Adipocyte (in vitro differentiated cells): ENCODE data around the gene TSPOAP1.

Source experiments
- DNase-seq: peaks from one replicate; pipeline ENCODE4 v3.0.0-alpha.2; 2015; ENCODE audit warnings: low read depth
- H3K27me3 ChIP-seq: replicated peaks from 2 replicates; pipeline ENCODE4 v1.7.0; 2013; ENCODE audit warnings: mild to moderate bottlenecking, low read length, moderate library complexity; ENCODE audit not compliant: control insufficient read depth, insufficient read depth
- H3K36me3 ChIP-seq: 2 replicates; pipeline ENCODE4 v1.7.0; 2013; ENCODE audit warnings: low read length, mild to moderate bottlenecking, moderate library complexity; ENCODE audit not compliant: control insufficient read depth, insufficient read depth, severe bottlenecking
- H3K4me1 ChIP-seq: 2 replicates; pipeline ENCODE4 v1.7.0; 2013; ENCODE audit warnings: mild to moderate bottlenecking, low read length, moderate library complexity; ENCODE audit not compliant: control insufficient read depth, insufficient read depth
- H3K4me3 ChIP-seq: 2 replicates; pipeline ENCODE4 v1.7.0; 2013; ENCODE audit warnings: mild to moderate bottlenecking, low read length, moderate library complexity
- H3K9ac ChIP-seq: 2 replicates; pipeline ENCODE4 v1.7.0; 2013; ENCODE audit warnings: mild to moderate bottlenecking, low read length, moderate library complexity
- H3K9me3 ChIP-seq: 2 replicates; pipeline ENCODE4 v1.7.0; 2013; ENCODE audit warnings: mild to moderate bottlenecking, low read length, moderate library complexity; ENCODE audit not compliant: control insufficient read depth

Gene TSPOAP1

GRCh38 chr17:58264407-58265103 lies 64.0 kb downstream of the TSPOAP1 start:
- H3K9me3 ChIP-seq = peaks cover 18% of the 10 kb centered on the region
- DNase-seq = no peak
- no peaks in the 10 kb centered on the region for H3K4me1 ChIP-seq
- H3K4me3 ChIP-seq = no peak overlapping the region
- H3K9ac ChIP-seq = no peak overlapping the region
- peaks cover 46% of the 10 kb centered on the region for H3K27me3 ChIP-seq
- H3K36me3 ChIP-seq = no peaks in the 10 kb centered on the region

- no peak overlapping the region for H3K9ac ChIP-seq
- H3K4me3 ChIP-seq = no peak overlapping the region
- DNase-seq = no peak
- no peaks in the 10 kb centered on the region for H3K4me1 ChIP-seq
- H3K27me3 ChIP-seq = peaks cover 39% of the 10 kb centered on the region
- H3K36me3 ChIP-seq = no peaks in the 10 kb centered on the region
- peaks cover 18% of the 10 kb centered on the region for H3K9me3 ChIP-seq
Measured at GRCh38 chr17:58263773-58264172, 64.8 kb downstream of the TSPOAP1 start.

GRCh38 chr17:58262149-58262548 lies 66.4 kb downstream of the TSPOAP1 start:
- Histone ChIP-seq H3K9ac (no peak overlapping the region), H3K4me1 (no peaks in the 10 kb centered on the region), H3K4me3 (no peak overlapping the region), H3K36me3 (no peaks in the 10 kb centered on the region), H3K27me3 (peaks cover 33% of the 10 kb centered on the region), H3K9me3 (peaks cover 18% of the 10 kb centered on the region)
- no peak for DNase-seq

GRCh38 chr17:58254803-58255202 lies 73.8 kb downstream of the TSPOAP1 start:
- H3K36me3 ChIP-seq = no peaks in the 10 kb centered on the region
- no peaks in the 10 kb centered on the region for H3K9me3 ChIP-seq
- no peak overlapping the region for H3K9ac ChIP-seq
- H3K27me3 ChIP-seq = peaks cover 41% of the 10 kb centered on the region
- no peak for DNase-seq
- no peaks in the 10 kb centered on the region for H3K4me1 ChIP-seq
- H3K4me3 ChIP-seq = no peak overlapping the region

- H3K4me1 ChIP-seq = peaks cover 10% of the 10 kb centered on the region
- H3K27me3 ChIP-seq = peaks cover 53% of the 10 kb centered on the region
- H3K36me3 ChIP-seq = no peaks in the 10 kb centered on the region
- no peak overlapping the region for H3K9ac ChIP-seq
- no peak overlapping the region for H3K4me3 ChIP-seq
- DNase-seq = no peak
- H3K9me3 ChIP-seq = no peaks in the 10 kb centered on the region
Measured at GRCh38 chr17:58253082-58253481, 75.5 kb downstream of the TSPOAP1 start.

- Histone ChIP-seq H3K9me3 (no peaks in the 10 kb centered on the region), H3K36me3 (no peaks in the 10 kb centered on the region), H3K4me1 (peaks cover 10% of the 10 kb centered on the region), H3K4me3 (no peak overlapping the region), H3K9ac (no peak overlapping the region), H3K27me3 (peaks cover 58% of the 10 kb centered on the region)
- no peak for DNase-seq
Measured at GRCh38 chr17:58252141-58252540, 76.5 kb downstream of the TSPOAP1 start.
